Endothelial cell of hepatic sinusoid (primary cell): ENCODE measurements around the gene CTSK.
"Not testable (repeated sequence)": the region's sequence is repeated elsewhere in the genome, so short reads cannot be mapped to it uniquely, and the experiment has no call there.

Experiments used
- in situ Hi-C: cut with HindIII; loops from 2 replicates; pipeline ENCODE4 v1.10.0; 2017; ENCODE audit warnings: low sequenced_read_pairs

Gene CTSK

DNA sequence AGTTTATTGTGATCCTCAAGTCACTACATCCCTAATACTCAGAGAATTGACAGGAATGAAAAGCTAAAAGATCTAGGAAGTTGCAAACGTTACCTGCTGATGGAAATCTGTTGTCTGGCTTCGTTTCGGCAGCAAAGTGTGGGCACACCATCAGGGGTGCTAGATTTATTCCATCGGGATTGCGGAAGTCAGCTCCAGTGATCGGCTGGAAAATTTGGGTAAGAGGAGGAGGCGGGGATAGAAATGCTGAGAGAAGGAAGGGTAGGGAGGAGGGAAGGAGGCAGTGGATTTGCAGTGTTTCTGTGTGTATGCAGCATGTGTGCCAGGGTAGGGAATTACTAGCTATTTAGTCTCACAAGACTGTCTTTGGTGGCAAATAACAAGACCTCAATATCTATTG is at the start of gene CTSK:
CTSK (minus strand) TSS at position 140 of the 400 bp plus-strand sequence. CDS start 1,455 bp downstream, outside the sequence.
- in situ Hi-C loops = no loop called here

DNA sequence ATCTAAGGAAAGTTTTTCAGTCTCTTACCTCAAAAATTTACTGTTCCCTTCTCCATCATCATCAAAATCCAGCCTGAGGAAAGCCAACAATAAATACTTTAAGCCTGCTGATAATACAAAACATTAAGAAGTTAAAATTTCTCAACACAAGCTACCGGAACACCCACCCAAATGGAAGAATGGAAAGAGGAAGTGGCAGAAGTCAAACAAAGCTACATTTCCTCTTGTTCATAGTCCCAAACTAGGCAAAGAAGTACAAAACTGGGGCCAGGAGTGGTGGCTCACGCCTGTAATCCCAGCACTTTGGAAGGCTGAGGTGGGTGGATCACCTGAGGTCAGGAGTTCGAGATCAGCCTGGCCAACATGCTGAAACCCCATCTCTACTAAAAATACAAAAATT is 44.7 kb upstream of the CTSK start:
- in situ Hi-C loops = not testable (repeated sequence)

DNA sequence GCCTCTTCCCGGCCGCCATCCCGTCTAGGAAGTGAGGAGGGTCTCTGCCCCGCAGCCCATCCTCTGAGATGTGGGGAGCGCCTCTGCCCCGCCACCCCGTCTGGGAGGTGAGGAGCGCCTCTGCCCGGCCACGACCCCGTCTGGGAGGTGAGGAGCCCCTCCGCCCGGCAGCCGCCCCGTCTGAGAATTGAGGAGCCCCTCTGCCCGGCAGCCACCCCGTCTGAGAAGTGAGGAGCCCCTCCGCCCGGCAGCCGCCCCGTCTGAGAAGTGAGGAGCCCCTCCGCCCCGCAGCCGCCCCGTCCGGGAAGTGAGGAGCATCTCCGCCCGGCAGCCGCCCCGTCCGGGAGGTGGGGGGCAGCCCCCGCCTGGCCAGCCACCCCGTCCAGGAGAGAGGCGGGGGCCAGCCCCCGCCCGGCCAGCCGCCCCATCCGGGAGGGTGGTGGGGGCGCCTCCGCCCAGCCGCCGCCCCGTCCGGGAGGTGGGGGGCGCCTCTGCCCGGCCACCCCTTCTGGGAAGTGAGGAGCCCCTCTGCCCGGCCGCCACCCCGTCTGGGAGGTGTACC is 42.8 kb upstream of the CTSK start:
- in situ Hi-C loops = not testable (repeated sequence)

DNA sequence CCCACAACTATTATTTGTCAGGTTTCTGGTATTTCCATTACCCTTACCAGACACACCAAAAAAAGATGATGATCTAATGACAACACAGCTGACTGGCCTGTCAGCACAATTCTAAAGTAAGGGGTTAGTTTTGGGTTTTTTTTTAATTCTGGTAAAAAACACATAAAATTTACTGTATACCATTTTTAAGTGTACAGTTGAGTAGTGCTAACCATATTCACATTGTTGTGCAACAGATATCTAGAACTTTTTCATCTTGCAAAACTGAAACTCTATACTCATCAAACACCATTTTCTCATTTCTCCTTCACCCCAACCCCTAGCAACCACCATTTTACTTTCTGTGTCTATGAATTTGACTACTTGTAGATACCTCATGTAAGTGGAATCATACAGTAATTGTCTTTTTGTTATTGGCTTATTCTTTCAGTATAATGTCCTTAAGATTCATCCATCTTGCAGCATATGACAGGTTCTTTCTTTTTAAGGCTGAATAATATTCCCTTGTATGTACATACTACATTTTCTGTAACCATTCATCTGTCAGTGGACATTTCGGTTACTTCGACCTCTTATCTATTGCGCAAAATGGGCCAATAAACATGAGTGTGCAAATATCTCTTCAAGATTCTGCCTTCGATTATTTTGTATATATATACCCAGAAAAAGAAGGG is 38.5 kb upstream of the CTSK start:
- in situ Hi-C loops = no loop called here

DNA sequence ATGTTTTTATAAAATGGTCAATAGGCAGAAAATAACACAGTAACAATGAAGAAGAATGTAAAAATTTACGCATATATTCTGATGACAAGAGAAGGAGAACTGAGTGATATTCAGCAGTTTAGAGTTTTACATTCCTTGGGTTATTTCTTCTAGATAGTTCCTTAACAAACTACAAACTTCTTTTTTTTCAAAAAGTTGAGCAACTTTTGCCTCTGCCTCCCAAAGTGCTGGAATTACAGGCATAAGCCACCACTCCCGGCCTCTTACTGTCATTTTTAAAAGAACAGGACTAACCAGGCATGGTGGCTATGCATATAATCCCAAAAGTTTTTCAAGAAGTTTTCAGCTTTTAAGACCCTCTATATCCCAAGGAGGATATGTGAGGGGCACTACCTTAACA is 35.4 kb upstream of the CTSK start:
- in situ Hi-C loops = no loop called here

DNA sequence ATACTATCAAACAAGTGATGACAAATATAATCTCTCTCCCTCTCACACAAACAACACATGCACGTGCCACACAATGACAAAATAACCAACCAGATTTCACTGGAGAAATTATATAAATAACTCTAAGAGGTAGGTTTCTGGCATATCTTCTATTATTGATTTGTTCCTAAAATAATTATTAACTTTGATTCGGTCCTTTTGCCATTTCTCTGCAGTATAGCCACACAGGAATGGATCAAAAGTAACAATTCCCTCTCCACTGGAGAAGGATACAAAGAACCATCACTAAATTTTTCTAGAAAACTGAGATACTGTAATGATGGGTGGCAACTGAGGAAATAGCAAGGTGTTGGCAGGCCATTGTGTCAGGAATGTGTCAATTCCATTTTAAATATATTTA is 34.9 kb upstream of the CTSK start:
- in situ Hi-C loops = no loop called here

DNA sequence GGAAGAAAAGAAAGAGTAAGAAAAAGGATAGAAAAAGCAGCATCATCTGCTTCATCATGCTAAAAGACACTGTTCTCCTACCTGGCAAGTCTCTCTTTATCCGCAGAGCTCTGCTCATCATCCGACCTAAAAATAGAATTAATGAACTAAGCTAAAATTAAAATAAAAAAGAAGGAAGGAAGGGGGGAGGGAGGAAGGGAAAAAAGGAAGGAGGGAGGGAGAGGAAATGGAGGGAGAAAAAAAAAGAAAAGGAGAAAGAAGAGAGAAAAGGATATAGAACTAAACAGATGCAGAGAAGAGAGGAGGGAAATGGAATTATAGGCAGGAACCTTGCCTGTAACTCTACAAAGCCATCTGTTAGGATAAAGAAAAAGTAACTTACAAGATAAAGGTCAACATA is 34.3 kb upstream of the CTSK start:
- in situ Hi-C loops = no loop called here

DNA sequence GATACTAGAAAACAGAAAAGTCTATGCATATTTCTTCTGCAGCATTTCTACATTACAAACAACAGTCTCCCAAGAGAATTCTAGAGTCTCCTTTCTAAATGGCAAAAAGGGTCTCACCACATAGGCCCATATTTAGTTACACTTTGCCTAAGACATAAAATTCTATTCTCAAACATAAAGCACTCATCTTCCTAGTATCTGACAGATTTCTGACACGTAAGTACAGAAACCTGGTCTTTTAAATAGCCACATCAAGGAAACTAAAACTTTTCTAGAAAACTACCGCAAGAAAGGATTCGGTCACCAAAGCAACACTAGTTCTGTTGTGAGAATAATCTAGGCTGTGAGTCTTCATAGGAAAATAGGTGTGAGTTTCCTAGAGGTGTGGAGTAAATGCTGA is 33.6 kb upstream of the CTSK start:
- in situ Hi-C loops = no loop called here

DNA sequence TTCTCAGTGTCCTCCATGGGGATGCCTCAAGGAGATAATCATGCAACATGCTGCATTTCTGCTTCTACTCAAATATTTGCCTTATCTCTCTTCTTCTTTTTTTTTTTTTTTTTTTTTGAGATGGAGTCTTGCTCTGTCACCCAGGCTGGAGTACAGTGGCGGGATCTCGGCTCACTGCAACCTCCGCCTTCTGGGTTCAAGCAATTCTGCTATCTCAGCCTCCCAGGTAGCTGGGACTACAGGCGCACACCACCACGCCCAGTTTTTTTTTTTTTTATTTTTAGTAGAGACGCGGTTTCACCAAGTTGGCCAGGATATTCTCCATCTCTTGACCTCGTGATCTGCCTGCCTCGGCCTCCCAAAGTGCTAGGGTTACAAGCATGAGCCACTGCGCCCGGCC is 32.8 kb upstream of the CTSK start:
- in situ Hi-C loops = not testable (repeated sequence)

DNA sequence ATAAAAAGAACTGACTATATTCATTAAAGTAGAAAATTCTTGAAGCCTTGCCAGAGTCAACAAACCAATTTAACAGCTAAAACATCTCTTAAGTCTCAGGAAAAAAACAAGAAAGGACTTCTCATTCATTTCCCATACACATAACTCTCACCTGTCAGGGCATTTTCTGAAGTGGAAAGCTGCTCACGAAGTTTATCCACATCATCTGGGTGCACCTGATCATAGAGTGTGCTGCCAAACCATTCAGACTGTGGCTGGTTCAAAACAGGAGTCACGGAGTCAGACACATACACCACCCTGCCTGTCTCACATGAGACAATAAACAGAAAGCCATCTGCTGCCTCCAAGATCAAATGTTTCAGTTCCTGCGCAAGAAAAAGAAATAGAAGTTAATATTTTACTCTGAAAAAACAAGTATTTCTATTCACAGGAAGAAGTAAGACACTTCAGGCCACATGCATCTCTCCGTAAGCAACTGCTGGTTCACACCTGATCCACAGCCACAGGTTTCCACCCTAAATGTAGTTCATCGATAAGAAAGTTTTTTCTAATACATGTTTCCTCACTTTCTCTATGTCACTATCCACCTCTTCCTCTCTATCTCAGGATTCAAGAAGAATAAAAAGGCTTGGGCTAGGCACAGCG is 28.2 kb upstream of the CTSK start:
- in situ Hi-C loops = no loop called here

DNA sequence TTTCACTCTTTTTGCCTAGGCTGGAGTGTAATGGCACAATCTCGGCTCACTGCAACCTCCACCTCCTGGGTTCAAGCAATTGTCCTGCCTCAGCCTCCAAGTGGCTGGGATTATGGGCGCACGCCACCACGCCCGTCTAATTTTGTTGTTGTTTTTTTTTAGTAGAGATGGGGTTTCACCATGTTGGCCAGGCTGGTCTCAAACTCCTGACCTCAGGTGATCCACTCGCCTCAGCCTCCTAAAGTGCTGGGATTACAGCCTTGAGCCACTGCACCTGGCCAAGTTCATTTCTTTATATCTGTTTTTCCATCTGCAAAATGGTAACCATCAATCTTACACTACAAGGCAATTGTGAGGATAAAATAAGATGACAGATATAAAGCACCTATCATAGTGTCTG is 25.9 kb upstream of the CTSK start:
- in situ Hi-C loops = not testable (repeated sequence)

DNA sequence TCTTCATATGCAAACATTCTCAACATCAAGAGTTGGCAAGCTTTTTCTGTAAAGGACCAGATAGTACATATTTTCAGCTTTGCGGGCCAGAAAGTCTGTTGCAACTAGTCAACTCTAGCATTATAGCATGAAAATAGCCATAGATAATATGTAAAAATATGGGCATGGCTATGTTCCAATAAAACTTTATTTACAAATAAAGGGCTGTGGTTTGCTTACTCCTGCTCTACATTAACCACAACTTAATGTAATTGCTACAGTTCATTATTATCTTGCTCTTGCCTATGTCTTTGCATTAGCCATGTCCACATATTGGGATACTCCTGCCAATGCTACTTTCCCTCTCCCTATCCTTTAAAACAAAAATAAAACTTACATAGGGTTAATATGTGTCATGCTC is 24.5 kb upstream of the CTSK start:
- in situ Hi-C loops = no loop called here

DNA sequence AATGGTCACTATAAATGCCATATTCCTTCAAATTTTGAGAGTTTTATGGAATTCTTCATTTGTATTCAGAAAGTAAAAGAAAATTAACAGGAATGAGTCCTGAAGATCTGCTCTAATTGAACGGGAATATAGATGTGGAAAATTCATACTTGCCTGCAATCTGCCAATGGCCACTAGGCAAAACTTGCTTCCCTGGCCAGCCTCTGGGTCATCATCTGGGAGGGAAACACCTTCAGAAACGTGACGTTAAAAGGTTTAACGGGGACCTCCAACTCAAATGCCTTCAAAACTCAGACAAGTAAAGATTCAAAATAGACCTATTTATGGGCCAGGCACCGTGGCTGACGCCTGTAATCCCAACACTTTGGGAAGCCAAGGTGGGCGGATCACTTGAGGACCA is 21.7 kb upstream of the CTSK start:
- in situ Hi-C loops = no loop called here

DNA sequence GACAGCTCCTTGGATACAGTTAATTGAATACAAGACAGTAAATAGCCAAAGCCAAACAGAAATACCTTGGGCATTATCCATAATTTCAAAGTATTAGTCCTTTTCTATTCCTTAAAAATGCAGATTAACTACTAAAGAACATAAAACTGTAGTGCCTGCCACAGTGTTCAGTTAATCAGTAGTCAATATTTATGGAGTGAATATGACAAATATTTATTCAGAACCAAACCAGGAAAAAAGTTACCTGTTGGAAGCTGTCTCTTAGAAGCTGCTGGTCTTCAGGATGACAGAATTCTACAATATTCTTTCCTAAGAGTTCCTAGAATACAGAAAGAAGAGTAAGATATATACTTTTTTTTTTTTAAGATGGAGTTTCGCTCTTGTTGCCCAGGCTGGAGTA is 18.2 kb upstream of the CTSK start:
- in situ Hi-C loops = no loop called here

DNA sequence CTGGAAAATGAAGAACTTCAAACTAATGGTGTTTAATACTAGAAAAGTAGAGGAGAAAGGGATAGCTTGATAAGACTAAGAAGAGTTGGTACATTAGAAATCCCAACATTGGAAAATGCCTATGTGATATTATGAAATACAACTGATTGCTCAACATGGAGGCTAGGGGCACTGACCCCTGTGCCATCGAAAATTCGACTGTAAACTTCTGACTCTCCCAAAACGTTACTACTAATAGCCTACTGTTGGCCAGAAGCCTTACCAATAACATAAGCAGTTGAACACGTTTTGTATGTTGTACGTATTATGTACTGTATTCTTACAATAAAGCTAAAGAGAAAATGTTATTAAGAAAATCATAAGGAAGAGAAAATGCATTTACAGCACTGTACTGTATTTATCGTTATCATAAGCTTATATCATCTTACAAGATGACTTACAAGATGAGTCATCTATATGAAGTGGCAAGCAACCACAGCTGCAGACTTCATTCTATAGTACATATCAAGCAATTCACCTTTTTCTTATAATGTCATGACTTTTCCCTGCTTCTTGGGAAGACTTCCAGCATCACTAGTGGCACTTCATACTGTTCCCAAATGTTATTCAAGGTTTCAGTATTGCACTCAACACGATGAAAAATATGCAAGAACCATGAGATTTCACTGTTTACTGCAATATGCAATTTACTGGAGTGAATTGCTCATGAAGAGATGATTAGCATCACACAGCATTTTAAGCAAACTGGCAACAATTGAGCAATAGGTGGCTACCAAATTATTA is 12.9 kb upstream of the CTSK start:
- in situ Hi-C loops = loop anchor here (5.0 kb wide), 1 partner anchor 71 kb away; no protein-coding TSS in a partner anchor

DNA sequence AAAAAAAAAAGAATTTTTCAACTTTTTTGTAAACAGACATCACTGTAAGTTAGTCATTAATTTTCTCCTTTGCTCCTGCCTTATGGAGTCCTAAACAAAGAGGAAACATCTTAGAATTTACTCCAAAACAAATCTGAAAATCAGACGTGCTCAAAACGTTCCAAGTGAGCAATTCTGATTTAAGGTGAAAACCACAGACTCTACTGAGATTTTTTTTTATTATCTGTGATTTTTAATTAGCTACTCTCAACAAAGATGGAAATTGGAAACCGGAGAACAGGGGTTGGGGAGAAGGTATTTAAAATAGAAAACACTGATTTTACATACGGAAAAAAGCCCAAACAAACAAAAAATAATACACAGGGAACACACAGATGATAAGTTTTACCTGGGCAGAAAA is 7.8 kb upstream of the CTSK start:
- in situ Hi-C loops = no loop called here

DNA sequence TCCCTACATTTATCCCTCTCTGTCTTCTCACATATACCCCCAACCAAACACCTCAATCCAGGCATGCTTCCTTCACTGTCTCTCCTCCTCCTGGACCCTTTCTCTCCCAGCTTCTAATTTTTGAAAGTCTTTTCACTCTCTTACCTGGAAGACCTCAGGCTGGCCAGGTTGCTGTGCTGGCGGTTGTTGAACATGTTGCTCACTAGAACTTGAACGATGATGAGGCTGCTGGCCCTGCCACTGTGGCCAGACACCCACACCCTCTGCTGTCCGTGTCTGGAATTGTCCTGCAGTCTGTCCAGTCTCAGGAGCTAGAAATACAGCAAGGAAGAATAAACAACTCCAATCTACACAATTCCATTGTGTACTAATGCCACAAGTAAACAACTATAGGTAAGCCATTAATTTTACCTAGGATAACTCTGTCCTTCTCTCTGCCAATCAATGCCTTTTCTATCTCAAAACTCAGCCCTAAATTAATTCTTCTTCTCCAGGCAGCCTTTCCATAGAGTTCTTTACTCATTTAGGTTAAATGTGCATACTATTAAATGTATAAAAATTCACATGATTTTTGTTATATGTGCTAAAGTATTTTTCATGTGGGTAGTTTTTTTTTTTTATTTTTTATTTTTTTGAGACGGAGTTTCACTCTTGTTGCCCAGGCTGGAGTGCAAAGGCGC is 5.1 kb upstream of the CTSK start:
- in situ Hi-C loops = no loop called here

DNA sequence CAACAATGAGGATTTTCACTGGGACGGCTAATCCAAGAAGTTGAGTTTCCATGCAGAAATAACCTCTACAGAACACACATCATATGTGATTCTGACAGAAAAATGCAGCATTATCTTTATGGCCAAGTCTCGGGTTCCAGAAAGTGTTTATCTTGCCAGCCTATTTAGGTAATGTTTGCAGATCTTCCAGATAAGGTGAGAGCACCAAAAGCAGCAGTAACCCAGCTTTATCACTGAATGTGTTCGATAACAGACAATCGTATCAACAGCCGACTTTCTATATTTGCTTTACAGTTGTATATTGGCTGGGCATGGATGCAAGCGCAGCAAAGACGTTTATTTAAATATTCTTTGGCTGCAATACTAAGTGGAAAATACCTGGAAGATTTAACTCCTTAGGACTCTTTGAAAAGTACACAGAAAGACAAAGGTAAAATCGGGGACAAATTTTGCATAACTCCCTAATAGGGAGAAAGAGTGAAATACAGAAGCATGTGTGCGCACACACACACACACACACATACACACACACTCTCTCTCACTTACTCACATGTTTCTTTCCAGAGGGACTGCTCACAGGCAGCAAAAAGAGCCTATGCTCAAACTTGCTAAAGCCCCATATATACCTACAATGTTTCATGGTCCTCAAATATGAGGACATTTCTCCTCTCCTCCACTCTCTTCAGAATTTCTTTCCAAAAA is 3.0 kb upstream of the CTSK start:
- in situ Hi-C loops = no loop called here

DNA sequence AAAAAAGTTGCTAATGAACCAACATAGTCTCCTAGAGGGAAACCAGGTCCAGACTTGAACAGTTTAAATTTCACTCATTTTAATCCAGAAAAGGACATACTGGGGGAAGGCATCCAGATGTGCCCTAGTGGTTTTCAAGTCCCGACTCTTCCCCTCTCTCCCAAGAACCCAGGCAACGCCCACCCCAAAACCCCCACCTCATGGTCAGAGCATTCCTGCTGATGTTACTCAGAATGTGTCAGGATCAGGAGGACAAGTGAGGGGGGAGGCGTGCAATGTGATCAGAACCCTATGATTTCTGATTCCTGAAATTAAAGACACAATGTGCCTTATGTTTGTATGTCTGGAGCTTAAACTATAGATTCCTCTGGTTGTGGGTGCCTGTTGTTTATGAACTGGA is 1.6 kb upstream of the CTSK start:
- in situ Hi-C loops = no loop called here

DNA sequence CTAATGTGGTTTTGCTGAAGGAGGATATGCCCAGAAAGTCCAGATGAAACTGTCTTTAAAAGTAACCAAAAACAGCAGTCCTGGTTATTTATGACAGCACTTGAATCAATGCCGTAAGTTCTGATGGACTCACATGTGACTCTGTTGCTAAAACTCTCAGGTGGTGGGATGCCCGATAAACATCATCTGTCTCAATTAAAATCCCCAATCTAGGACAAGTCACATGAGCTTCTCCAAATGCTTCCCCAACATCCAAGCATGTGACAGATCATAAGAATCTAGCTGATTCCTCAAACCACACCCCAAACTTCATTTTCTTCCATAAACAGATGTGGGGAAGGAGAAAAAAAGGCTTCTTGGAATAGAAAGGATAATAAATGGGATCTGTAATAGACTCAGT is 786 bp upstream of the CTSK start:
- in situ Hi-C loops = no loop called here
